Activated naive CD8-positive, alpha-beta T cell treated with anti-CD3 and anti-CD28 coated beads, Interleukin-2, amount 50 U/mL, for 16 hours (primary cell): Measurements from ENCODE around the gene FAF1.
"Not testable (repeated sequence)": the region's sequence is repeated elsewhere in the genome, so short reads cannot be mapped to it uniquely, and the experiment has no call there.

Source experiments
- DNase-seq: peaks from one replicate; pipeline ENCODE4 v3.0.0-alpha.2; 2020; ENCODE audit warnings: low read depth, low spot score

FAF1 gene

GRCh38 chr1:50562106-50562505, 398.0 kb downstream of the FAF1 start:
- DNase-seq: no peak

GRCh38 chr1:50559421-50559820, 400.6 kb downstream of the FAF1 start:
- no peak for DNase-seq

DNA sequence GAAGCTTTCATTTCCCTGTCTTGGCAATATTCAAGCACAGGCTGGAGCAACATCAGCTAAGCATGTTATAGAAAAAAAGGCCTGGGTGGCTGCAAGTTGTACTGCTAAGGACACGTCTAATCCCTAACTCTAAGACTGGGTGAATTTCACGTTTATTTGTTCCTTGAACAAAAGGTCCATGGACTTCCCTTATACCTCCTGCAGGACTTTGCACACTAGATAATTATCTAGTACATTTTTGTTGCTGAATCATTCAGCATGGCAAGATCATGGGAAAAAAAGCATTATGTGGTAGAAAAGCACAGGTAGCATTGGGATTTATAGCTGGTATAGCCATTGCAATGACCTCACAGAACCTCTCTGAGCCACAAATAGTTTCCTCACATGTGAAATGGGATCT, 406.1 kb downstream of the FAF1 start:
- no peak for DNase-seq

DNA sequence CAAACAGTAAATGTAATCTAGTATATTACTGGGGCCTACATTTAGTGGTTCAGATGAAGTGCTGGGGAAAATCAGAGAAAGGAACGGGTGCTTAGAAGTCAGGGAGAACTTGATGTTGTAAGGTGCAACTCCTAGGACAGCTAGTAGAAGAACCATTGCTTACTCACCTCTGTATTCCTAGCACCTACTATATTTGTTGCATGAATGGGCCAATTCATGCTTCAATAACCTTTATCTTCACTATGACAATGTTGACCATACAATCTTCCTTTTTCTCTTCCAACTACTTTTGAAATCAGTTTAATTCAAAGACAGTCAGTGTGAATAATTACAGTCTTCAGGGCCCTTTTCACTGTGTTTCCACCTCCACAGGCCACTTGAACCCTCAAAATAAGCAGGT, 411.8 kb downstream of the FAF1 start:
- no peak for DNase-seq

- DNase-seq: no peak
Measured at GRCh38 chr1:50542362-50542761, 417.7 kb downstream of the FAF1 start.

DNA sequence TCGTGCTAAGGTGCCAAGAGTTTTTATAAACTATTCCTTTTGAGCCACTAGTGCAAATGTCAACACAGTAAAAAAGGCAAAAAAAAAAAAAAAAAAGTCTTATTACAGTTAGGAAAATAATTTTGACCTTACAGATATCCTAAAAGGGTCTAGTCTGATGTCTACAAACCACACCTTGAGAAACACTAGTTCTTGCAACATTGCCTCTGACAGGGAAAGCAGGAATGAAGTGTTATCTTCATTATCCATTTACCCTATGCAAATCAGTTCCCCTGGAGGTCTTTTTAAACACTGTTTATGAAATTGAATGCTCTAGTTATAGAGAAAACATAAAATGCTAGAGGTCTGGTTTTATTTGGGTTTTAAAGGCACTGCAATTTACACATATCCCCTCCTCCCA, 421.6 kb downstream of the FAF1 start:
- DNase-seq: no peak

GRCh38 chr1:50531601-50532000, 428.5 kb downstream of the FAF1 start:
- DNase-seq: no peak

- no peak for DNase-seq
Measured at GRCh38 chr1:50531027-50531426, 429.0 kb downstream of the FAF1 start.

DNA sequence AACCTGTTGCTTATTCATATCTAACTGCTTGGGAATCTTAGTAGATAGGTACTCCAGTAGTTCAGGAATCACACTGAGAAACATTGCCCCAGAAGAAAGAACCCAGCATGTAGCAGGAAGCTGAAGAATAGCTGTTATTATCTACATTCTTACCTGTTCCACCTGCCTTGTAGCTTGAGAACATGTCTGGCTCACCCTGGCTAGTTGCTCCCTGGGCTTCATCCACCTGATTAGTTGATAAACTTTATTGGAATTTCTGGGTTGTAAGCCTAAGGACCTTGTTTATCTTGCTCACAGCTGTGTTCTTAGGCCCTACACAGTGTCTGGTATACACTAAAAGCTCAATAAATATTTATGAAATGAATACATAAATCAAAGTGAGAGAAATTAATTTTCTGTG, 430.6 kb downstream of the FAF1 start:
- DNase-seq: no peak

GRCh38 chr1:50527987-50528320, 432.1 kb downstream of the FAF1 start:
- DNase-seq: not testable (repeated sequence)

DNA sequence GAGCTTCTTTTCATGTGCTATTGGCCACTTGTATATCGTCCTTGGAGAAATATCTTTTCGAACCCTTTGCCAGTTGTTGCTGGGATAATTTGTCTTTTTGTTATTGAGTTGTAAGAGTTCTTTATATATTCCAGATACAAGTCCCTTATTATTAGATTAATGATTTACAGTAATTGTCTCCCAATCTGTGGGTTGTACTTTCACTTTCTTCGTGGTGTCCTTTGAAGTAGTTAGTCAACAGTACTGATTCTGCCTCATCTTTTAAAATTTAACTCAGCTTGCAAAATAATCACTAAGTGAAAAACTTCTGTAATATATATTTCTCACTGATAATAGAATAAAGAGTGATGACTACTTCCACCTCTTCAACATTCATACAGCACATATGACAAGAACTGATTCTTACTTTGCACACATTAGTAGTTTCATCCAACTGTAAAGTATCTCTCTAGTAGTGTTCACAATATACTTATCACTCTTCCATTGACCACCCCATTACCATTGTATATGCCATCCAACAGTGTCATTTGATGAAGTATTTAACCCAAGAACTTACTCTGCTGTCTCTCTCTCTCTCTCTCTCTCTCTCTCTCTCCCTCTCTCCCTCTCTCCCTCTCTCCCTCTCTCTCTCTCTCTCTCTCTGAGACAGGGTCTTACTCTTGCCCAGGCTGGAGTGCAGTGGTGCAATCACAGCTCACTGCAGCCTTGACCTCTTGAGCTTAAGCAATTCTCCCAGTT, 432.6 kb downstream of the FAF1 start:
- DNase-seq: no peak

DNA sequence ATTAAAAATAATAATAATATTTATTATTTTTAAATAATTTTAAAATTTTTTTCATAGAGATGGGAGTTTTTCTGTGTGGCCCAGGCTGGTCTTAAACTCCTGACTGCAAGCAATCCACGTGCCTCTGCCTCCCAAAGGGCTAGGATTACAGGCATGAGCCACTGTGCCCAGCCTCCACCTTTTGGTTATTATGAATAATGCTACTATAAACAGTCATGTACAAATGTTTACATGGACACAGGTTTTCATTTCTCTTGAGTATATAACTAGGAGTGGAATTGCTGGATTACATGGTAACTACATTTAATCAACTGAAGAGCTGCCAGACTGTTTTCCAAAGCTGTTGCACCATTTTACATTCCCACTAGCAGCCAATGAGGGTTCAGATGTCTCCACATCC, 433.6 kb downstream of the FAF1 start:
- no peak for DNase-seq

DNA sequence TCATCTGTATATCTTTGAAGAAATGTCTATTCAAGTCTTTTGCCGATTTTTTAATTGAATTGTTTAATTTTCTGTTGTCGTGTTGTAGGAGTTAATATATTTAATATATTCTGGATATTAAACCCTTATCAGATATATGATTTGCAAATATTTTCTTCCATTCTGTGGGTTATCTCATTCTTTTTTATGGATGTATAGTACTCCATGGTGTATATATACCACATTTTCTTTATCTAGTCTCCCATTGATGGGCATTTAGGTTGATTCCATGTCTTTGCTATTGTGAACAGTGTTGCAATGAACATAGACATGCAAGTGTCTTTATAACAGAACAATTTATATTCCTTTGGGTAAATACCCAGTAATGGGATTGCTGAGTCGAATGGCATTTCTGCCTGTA, 436.5 kb downstream of the FAF1 start:
- DNase-seq: no peak

GRCh38 chr1:50522691-50523342, 437.2 kb downstream of the FAF1 start:
- DNase-seq: no peak

DNA sequence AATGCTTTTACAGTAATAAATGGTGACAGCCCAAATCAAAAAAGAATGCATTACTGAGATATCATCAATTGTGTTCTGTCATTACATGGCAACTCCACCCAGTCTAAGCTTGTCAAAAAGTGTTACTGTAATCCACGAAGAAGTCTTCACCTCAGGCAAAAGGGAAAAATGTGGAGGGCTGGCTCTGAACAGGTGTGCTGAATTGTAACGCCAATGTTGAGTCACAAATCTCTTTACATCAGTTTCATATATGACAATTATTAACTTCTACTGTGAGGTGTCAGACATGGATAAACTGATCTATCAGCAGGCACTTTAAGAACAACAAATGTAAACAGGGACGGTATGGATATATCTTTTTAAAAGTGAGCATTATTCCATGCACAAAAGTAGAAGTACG, 438.4 kb downstream of the FAF1 start:
- DNase-seq: no peak

DNA sequence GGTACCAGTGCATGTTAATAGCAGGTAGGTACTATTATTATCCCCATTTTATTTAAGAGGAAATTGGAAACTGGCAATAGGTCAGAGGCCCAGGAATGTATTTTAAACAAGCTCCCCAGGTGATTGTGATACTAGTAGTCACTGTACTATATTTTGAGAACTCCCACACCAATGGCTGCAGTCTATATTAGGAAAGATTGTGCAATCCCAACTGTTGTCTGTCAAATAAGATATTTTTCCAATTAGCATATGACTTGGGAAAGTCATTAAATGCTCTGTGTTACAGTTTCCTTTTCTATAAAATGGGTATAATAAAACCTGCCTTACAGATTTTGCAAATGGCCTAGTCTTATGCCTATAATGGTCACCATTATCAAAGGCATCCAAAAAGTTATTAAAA, 442.6 kb downstream of the FAF1 start:
- no peak for DNase-seq

GRCh38 chr1:50516056-50516455, 444.0 kb downstream of the FAF1 start:
- DNase-seq: no peak

DNA sequence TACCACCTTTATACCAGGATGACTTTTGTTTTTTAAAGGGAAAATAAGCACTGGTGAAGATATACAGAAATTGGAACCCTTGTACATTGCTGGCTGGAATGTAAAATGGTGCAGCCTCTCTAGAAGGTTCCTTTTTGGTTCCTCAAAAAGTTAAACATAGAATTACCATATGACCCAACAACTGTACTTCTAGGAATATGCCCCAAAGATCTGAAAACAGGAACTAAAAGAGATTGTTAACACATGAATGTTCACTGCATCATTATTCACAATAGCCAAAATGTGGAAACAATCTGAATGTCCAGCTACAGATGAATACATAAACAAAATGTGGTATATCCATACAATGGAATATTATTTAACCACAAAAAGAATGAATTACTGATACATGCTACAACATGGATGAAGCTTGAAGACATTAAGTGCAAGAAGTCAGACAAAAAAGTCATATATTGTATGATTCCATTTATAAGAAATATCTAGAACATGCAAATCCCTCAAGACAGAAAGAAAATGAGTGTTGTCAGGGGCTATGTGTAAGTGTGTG, 452.0 kb downstream of the FAF1 start:
- DNase-seq: no peak

- no peak for DNase-seq
Measured at GRCh38 chr1:50505427-50505826, 454.6 kb downstream of the FAF1 start.

- DNase-seq: no peak
Measured at GRCh38 chr1:50503515-50503914, 456.6 kb downstream of the FAF1 start.

- no peak for DNase-seq
Measured at GRCh38 chr1:50502147-50502546, 457.9 kb downstream of the FAF1 start.

DNA sequence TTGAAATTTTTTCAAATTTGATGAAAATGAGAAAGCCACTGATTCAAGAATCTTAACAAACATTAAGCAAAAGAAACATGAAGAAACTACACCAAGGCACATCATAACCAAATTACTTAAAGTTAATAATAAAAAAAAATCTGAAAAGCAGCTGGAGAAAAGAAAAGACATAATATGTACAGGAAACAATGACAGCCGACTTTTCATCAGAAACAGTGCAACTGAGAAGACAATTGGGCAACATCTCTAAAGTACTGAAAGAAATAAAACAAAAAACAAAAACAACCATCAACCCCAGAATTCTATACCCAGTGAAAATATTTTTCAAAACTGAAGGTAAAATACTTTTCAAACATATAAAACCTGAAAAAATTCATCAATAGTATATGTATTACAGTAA, 463.1 kb downstream of the FAF1 start:
- no peak for DNase-seq

DNA sequence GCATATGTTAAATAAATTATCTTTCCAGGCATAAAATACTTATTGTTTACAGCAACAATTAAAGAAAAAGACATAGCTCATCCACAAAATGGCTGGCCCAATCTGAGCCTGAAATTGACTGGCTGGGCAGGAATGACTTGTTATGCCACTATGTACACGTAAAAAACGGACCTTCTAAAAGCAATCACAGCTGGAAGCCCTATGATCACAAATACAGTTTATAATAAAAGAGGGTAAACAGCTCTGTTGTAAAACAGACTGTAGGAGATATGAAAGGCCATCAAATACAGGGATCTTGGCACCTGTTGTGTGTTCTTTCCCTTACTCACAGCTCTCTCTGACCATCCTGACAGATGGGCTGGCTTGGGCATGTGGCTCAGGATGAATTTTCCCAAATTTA, 466.4 kb downstream of the FAF1 start:
- no peak for DNase-seq
